HepG2 (cell line): ENCODE data around the gene PATZ1. TPM values are rescaled to one million over a fixed set of nuclear protein-coding genes. Genes with fewer than 3 reads are reported as not detected.
A peak's percentile ranks its signal among the peaks of the same experiment; 100 is the strongest.

Experiments used
- AGO2 ChIP-seq: fragments of 200-400 bp; formaldehyde crosslinking; optimal IDR thresholded peaks from 2 replicates; pipeline ENCODE3; 2017; ENCODE audit warnings: mild to moderate bottlenecking, low read depth, low read length, moderate library complexity
- BRCA1 ChIP-seq: sonication (generic); formaldehyde crosslinking; IDR thresholded peaks from 2 replicates; pipeline ENCODE4 v1.4.0; 2020; ENCODE audit warnings: missing genetic modification reagents
- CHCHD3 ChIP-seq: sonication (generic); formaldehyde crosslinking; IDR thresholded peaks from 2 replicates; pipeline ENCODE4 v1.8.0; 2022; ENCODE audit warnings: mild to moderate bottlenecking, missing genetic modification reagents, moderate library complexity
- EED ChIP-seq: sonication (generic); formaldehyde crosslinking; IDR thresholded peaks from 2 replicates; pipeline ENCODE4 v1.5.0; 2020; ENCODE audit warnings: mild to moderate bottlenecking, missing genetic modification reagents
- ELF4 ChIP-seq: sonication (generic); formaldehyde crosslinking; IDR thresholded peaks from 2 replicates; pipeline ENCODE4 v1.5.0; 2020; ENCODE audit warnings: missing genetic modification reagents, mild to moderate bottlenecking, moderate library complexity, borderline replicate concordance
- GTF2F1 ChIP-seq: fragments of 150-350 bp; IDR thresholded peaks from 2 replicates; pipeline ENCODE4 v1.6.1; 2014; ENCODE audit warnings: low read length
- HHEX ChIP-seq: IDR thresholded peaks from 2 replicates; pipeline ENCODE4 v1.6.1; 2016; ENCODE audit warnings: control low read depth
- HMG20A ChIP-seq: IDR thresholded peaks from 2 replicates; pipeline ENCODE4 v1.6.1; 2016; ENCODE audit warnings: borderline replicate concordance
- KLF11 ChIP-seq: IDR thresholded peaks from 2 replicates; pipeline ENCODE4 v1.6.1; 2016; ENCODE audit warnings: missing compliant biosample characterization
- NFE2L2 ChIP-seq: fragments of 150-350 bp; IDR thresholded peaks from 2 replicates; pipeline ENCODE4 v1.6.1; 2014; ENCODE audit warnings: low read length
- NPAS2 ChIP-seq: sonication (generic); formaldehyde crosslinking; IDR thresholded peaks from 2 replicates; pipeline ENCODE4 v1.8.0; 2022; ENCODE audit warnings: mild to moderate bottlenecking, missing genetic modification reagents, borderline replicate concordance
- PAXIP1 ChIP-seq: sonication (generic); formaldehyde crosslinking; conservative IDR thresholded peaks from 2 replicates; pipeline ENCODE4 v1.4.0; 2020; ENCODE audit warnings: mild to moderate bottlenecking, missing genetic modification reagents, moderate library complexity
- TEAD3 ChIP-seq: optimal IDR thresholded peaks from 2 replicates; pipeline ENCODE3; 2016; ENCODE audit warnings: borderline replicate concordance
- TOE1 ChIP-seq: sonication (generic); formaldehyde crosslinking; IDR thresholded peaks from 2 replicates; pipeline ENCODE4 v1.4.0; 2020; ENCODE audit warnings: mild to moderate bottlenecking, missing genetic modification reagents
- ZBTB26 ChIP-seq: IDR thresholded peaks from 2 replicates; pipeline ENCODE4 v1.6.1; 2016; ENCODE audit warnings: missing compliant biosample characterization, missing genetic modification reagents, borderline replicate concordance
- ZFP62 ChIP-seq: sonication (generic); formaldehyde crosslinking; IDR thresholded peaks from 2 replicates; pipeline ENCODE4 v1.4.0; 2020; ENCODE audit warnings: missing genetic modification reagents
- ZFP90 ChIP-seq: sonication (generic); formaldehyde crosslinking; IDR thresholded peaks from 2 replicates; pipeline ENCODE4 v1.8.0; 2022; ENCODE audit warnings: missing genetic modification reagents, mild to moderate bottlenecking, inconsistent platforms, borderline replicate concordance
- ZFP91 ChIP-seq: sonication (generic); formaldehyde crosslinking; IDR thresholded peaks from 2 replicates; pipeline ENCODE4 v1.9.0; 2022; ENCODE audit warnings: missing genetic modification reagents, mild to moderate bottlenecking, borderline replicate concordance
- ZNF609 ChIP-seq: sonication (generic); formaldehyde crosslinking; IDR thresholded peaks from 2 replicates; pipeline ENCODE4 v1.4.0; 2020; ENCODE audit warnings: mild to moderate bottlenecking, missing genetic modification reagents, borderline replicate concordance
- polyA plus RNA-seq, 8 experiments: library from polyadenylated mRNA; depleted of rRNA in 3 of 8; stranded (reverse) in 7 of 8; unstranded in 1 of 8; fragments of >200 nt; fragmentation: Illumina TruSeq in 4 of 8; extraction: Trizol in 4 of 8; gene quantifications; 2 replicates each; pipeline versions ENCODE4 v1.2.1 to v1.2.3, GENCODE V29; 2011 to 2016; ENCODE audit warnings: low read depth in 4 of 8, missing spikeins in 1 of 8, mixed read lengths in 1 of 8; ENCODE audit not compliant: insufficient read depth in 1 of 8
- total RNA-seq, 5 experiments: library from RNA; depleted of rRNA; stranded (reverse); fragments of >200 nt; fragmentation: Illumina TruSeq; extraction: Trizol; gene quantifications; 2 replicates each; pipeline ENCODE4 v1.2.3, GENCODE V29; 2016; ENCODE audit warnings: low read depth in 1 of 5

PATZ1 gene
- total and polyA plus RNA-seq, 2 of the 13 experiments (the other 11 are each of a cell fraction or from before 2014, with no cell fraction given), result 24.9 to 30.5 TPM

GRCh38 chr22:31347251-31348008, 1.3 kb upstream of the PATZ1 start (continued):
- TF ChIP-seq ZBTB26 (CRISPR knock-in tag), result no peak; the same call in none of the 2 replicates
- TF ChIP-seq GTF2F1, result no peak
- TF ChIP-seq TOE1, result no peak
- peak; percentile 8 for TF ChIP-seq TEAD3 (CRISPR knock-in tag)
- TF ChIP-seq KLF11, result no peak
- TF ChIP-seq ZFP91 (CRISPR knock-in tag), result peak; percentile 58; the same call in 1 of the 2 replicates
- no peak for TF ChIP-seq EED
- no peak for TF ChIP-seq HMG20A (CRISPR knock-in tag)
- TF ChIP-seq HHEX (CRISPR knock-in tag), result no peak
- no peak for TF ChIP-seq BRCA1 (CRISPR knock-in tag)
- no peak for TF ChIP-seq PAXIP1 (CRISPR knock-in tag)
- TF ChIP-seq AGO2, result peak; percentile 99
- no peak for TF ChIP-seq ZFP62 (CRISPR knock-in tag)
- no peak for TF ChIP-seq NFE2L2
- TF ChIP-seq ZFP90 (CRISPR knock-in tag), result no peak
- TF ChIP-seq CHCHD3 (CRISPR knock-in tag), result no peak
- 0 out of 2 replicates have a peak, but pooled peaks have one; percentile 14 for TF ChIP-seq ZNF609 (CRISPR knock-in tag)
- no peak for TF ChIP-seq ELF4 (CRISPR knock-in tag)
- TF ChIP-seq NPAS2, result no peak
